ENCODE data around the gene FBXL5. TPM values are rescaled to one million over a fixed set of nuclear protein-coding genes. Genes with fewer than 3 reads are reported as not detected.

FBXL5 gene
- total and polyA plus RNA-seq, 2 of the 13 experiments (the other 11 are each of a cell fraction or from before 2014, with no cell fraction given) = 17.4 to 45.3 TPM

DNA sequence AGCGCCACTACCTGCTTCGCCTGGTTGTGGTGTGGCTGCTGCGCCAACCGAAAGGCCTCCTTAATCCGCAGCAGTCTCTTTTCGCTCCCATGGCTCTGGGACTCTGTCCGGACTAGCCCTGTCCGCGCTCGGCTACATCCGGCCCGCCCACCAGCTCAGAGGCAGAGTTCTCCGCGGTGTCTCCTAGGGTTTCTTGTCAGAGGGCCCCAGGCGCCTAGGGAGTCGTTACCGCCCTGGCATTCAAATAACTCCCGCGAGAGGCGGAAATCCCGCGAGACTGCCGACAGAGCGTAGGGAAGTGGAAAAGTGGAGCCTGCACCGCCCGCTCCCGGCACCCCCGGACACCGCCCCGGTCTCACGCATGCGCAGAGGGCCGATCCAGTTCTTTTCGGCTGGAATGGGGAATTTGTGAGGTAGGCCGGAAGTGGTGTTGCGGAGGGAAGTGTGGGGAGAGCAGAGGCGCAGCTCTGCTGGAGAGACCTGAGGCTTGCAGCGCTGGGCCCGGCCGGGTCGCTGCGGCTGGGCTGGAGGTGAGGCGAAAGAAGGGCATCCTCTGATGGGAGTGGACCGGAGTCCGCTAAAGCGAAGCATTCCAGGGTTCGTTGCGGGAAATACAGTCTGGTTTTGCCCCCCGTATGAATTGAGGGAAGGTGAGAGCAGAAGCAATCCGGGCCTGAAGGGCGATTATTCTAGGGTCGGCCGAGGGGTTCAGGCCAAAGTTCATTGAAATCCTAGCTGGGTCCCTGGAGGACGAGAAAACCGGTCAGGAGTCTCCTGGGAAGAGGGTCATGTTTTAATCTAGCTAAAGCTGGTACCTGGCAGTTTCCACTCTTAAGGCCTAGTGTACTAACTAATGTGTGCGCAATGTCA lies 26.4 kb upstream of the FBXL5 start, which contains the start of gene FAM200B (continued):
- no peak for TF ChIP-seq ZNF775 (CRISPR knock-in tag; IDR thresholded peaks at IDR 0.05; ENCODE audit: borderline replicate concordance)
- TF ChIP-seq CBX5 (CRISPR knock-in tag; IDR thresholded peaks at IDR 0.05; ENCODE audit: borderline replicate concordance) = peak; percentile 38; the same call in 1 of the 2 replicates
- no peak; the same call in 1 of the 2 replicates for TF ChIP-seq KDM2A (CRISPR knock-in tag; IDR thresholded peaks at IDR 0.05; ENCODE audit: borderline replicate concordance, low read depth)
- TF ChIP-seq HNRNPH1 (optimal IDR thresholded peaks at IDR 0.05; ENCODE audit: low read depth, low read length) = no peak
- TF ChIP-seq ZNF333 (CRISPR knock-in tag; IDR thresholded peaks at IDR 0.05; ENCODE audit: borderline replicate concordance) = 0 out of 2 replicates have a peak, but pooled peaks have one; percentile 32
- peak; percentile 97 for TF ChIP-seq ZFX (CRISPR knock-in tag; IDR thresholded peaks at IDR 0.05; ENCODE audit: low read depth)
- TF ChIP-seq, protein P1, sequence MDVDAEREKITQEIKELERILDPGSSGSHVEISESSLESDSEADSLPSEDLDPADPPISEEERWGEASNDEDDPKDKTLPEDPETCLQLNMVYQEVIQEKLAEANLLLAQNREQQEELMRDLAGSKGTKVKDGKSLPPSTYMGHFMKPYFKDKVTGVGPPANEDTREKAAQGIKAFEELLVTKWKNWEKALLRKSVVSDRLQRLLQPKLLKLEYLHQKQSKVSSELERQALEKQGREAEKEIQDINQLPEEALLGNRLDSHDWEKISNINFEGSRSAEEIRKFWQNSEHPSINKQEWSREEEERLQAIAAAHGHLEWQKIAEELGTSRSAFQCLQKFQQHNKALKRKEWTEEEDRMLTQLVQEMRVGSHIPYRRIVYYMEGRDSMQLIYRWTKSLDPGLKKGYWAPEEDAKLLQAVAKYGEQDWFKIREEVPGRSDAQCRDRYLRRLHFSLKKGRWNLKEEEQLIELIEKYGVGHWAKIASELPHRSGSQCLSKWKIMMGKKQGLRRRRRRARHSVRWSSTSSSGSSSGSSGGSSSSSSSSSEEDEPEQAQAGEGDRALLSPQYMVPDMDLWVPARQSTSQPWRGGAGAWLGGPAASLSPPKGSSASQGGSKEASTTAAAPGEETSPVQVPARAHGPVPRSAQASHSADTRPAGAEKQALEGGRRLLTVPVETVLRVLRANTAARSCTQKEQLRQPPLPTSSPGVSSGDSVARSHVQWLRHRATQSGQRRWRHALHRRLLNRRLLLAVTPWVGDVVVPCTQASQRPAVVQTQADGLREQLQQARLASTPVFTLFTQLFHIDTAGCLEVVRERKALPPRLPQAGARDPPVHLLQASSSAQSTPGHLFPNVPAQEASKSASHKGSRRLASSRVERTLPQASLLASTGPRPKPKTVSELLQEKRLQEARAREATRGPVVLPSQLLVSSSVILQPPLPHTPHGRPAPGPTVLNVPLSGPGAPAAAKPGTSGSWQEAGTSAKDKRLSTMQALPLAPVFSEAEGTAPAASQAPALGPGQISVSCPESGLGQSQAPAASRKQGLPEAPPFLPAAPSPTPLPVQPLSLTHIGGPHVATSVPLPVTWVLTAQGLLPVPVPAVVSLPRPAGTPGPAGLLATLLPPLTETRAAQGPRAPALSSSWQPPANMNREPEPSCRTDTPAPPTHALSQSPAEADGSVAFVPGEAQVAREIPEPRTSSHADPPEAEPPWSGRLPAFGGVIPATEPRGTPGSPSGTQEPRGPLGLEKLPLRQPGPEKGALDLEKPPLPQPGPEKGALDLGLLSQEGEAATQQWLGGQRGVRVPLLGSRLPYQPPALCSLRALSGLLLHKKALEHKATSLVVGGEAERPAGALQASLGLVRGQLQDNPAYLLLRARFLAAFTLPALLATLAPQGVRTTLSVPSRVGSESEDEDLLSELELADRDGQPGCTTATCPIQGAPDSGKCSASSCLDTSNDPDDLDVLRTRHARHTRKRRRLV (CRISPR knock-in tag; IDR thresholded peaks at IDR 0.05) = peak; percentile 93
- no peak for TF ChIP-seq ZNF510 (CRISPR knock-in tag; IDR thresholded peaks at IDR 0.05; ENCODE audit: low read depth)
- TF ChIP-seq, protein P2, sequence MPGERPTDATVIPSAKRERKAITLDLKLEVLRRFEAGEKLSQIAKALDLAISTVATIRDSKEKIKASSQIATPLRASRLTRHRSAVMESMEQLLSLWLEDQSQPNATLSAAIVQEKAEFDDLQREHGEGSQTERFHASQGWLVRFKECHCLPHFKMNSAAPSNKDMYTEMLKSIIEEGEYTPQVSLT (CRISPR knock-in tag; IDR thresholded peaks at IDR 0.05; ENCODE audit: borderline replicate concordance, low read depth) = no peak
- peak; percentile 82; the same call in 1 of the 2 replicates for TF ChIP-seq ZNF776 (CRISPR knock-in tag; IDR thresholded peaks at IDR 0.05)
- TF ChIP-seq GABPA (IDR thresholded peaks at IDR 0.05; ENCODE audit: low read depth, low read length) = peak; percentile 66
- peak; percentile 91 for TF ChIP-seq GABPA (CRISPR knock-in tag; IDR thresholded peaks at IDR 0.05; ENCODE audit: low read depth)
- no peak for TF ChIP-seq ZFAT (CRISPR knock-in tag; conservative IDR thresholded peaks at IDR 0.05)
- peak; percentile 98 for TF ChIP-seq KMT2A (CRISPR knock-in tag; IDR thresholded peaks at IDR 0.05)
- TF ChIP-seq, protein P3, sequence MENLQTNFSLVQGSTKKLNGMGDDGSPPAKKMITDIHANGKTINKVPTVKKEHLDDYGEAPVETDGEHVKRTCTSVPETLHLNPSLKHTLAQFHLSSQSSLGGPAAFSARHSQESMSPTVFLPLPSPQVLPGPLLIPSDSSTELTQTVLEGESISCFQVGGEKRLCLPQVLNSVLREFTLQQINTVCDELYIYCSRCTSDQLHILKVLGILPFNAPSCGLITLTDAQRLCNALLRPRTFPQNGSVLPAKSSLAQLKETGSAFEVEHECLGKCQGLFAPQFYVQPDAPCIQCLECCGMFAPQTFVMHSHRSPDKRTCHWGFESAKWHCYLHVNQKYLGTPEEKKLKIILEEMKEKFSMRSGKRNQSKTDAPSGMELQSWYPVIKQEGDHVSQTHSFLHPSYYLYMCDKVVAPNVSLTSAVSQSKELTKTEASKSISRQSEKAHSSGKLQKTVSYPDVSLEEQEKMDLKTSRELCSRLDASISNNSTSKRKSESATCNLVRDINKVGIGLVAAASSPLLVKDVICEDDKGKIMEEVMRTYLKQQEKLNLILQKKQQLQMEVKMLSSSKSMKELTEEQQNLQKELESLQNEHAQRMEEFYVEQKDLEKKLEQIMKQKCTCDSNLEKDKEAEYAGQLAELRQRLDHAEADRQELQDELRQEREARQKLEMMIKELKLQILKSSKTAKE (CRISPR knock-in tag; IDR thresholded peaks at IDR 0.05; ENCODE audit: borderline replicate concordance) = no peak
- TF ChIP-seq PAWR (CRISPR knock-in tag; IDR thresholded peaks at IDR 0.05; ENCODE audit: borderline replicate concordance) = 0 out of 2 replicates have a peak, but pooled peaks have one; percentile 53
- TF ChIP-seq MED8 (CRISPR knock-in tag; IDR thresholded peaks at IDR 0.05; ENCODE audit: insufficient replicate concordance) = peak; percentile 85
- TF ChIP-seq XRCC5 (optimal IDR thresholded peaks at IDR 0.05; ENCODE audit: low read length) = no peak
- peak; percentile 59; the same call in 1 of the 2 replicates for TF ChIP-seq ZNF225 (CRISPR knock-in tag; IDR thresholded peaks at IDR 0.05)
- TF ChIP-seq RBM22 (optimal IDR thresholded peaks at IDR 0.05; ENCODE audit: low read length) = no peak
